ENCODE results near the gene IL2RA.

- TF ChIP-seq CTCF (IDR thresholded peaks at IDR 0.05), result no peak
- TF ChIP-seq POLR2A (IDR thresholded peaks at IDR 0.05), result no peak
Measured at GRCh38 chr10:6038071-6038631, 24.0 kb downstream of the IL2RA start.
